CD4-positive, alpha-beta T cell (primary cell): Measurements from ENCODE around the gene SLC30A1. TPM values are rescaled to one million over a fixed set of nuclear protein-coding genes. Genes with fewer than 3 reads are reported as not detected.

Experiments
- ATAC-seq: fragments of 200-7000 bp; cut with Tn5 transposase; one replicate; pipeline ENCODE4 v1.10.0; 2022; ENCODE audit warnings: mild to moderate bottlenecking; ENCODE audit not compliant: poor library complexity
- CTCF ChIA-PET: fragments of 350-600 bp; sonication (Branson Sonifier 250); formaldehyde crosslinking; loops from one replicate; lab custom pipeline; 2021; ENCODE audit warnings: antibody characterized with exemption, inconsistent platforms; lab: Charles Lee
- POLR2A ChIA-PET: fragments of 350-600 bp; sonication (Branson Sonifier 250); formaldehyde crosslinking; loops from one replicate; lab custom pipeline; 2021; ENCODE audit warnings: antibody characterized with exemption, inconsistent platforms; lab: Charles Lee
- DNase-seq, 14 experiments: peaks; one replicate each; pipeline ENCODE4 v3.0.0-alpha.2; 2013 to 2020; ENCODE audit warnings: mixed read lengths in 2 of 14
- H3K27ac ChIP-seq, 2 donors: one replicate each; pipeline versions ENCODE4 v1.5.1 to v1.7.0; 2013; ENCODE audit warnings: low read length in 2 of 2, low read depth in 1 of 2, mild to moderate bottlenecking in 1 of 2
- H3K27me3 ChIP-seq, 2 experiments: 1 replicate in 1 of 2; 2 replicates in 1 of 2; pipeline versions ENCODE4 v1.6.1 to v1.7.0; 2013; ENCODE audit warnings: low read length in 2 of 2, control low read depth in 1 of 2, mild to moderate bottlenecking in 1 of 2, moderate library complexity in 1 of 2; ENCODE audit not compliant: insufficient read depth in 2 of 2, control insufficient read depth in 1 of 2
- H3K36me3 ChIP-seq: one replicate; pipeline ENCODE4 v1.6.1; 2013; ENCODE audit warnings: low read length, control low read depth; ENCODE audit not compliant: insufficient read depth
- H3K4me1 ChIP-seq: one replicate; pipeline ENCODE4 v1.6.1; 2013; ENCODE audit warnings: low read length, control low read depth; ENCODE audit not compliant: insufficient read depth
- H3K4me3 ChIP-seq: one replicate; pipeline ENCODE4 v1.5.1; 2013; ENCODE audit warnings: mild to moderate bottlenecking, low read length, moderate library complexity
- H3K9me3 ChIP-seq, 2 experiments: 1 replicate in 1 of 2; 2 replicates in 1 of 2; pipeline versions ENCODE4 v1.6.1 to v1.7.0; 2013; ENCODE audit warnings: low read length in 2 of 2, mild to moderate bottlenecking in 2 of 2, control low read depth in 1 of 2, moderate library complexity in 1 of 2; ENCODE audit not compliant: control insufficient read depth in 1 of 2, insufficient read depth in 1 of 2
- H3K27ac Mint-ChIP-seq: one replicate; pipeline ENCODE4 v1.8.0; 2020; ENCODE audit warnings: mixed read lengths
- H3K27me3 Mint-ChIP-seq: one replicate; pipeline ENCODE4 v1.8.0; 2021; ENCODE audit warnings: mixed read lengths
- H3K36me3 Mint-ChIP-seq: one replicate; pipeline ENCODE4 v1.8.0; 2021; ENCODE audit warnings: low read depth, mixed read lengths
- H3K4me1 Mint-ChIP-seq: one replicate; pipeline ENCODE4 v1.8.0; 2021; ENCODE audit warnings: low read depth, mixed read lengths
- H3K4me3 Mint-ChIP-seq: one replicate; pipeline ENCODE4 v1.8.0; 2020; ENCODE audit warnings: mild to moderate bottlenecking, mixed read lengths
- H3K9me3 Mint-ChIP-seq: one replicate; pipeline ENCODE4 v1.8.0; 2020; ENCODE audit warnings: mixed read lengths
- intact Hi-C, 2 experiments: fragments of 100-400 bp; cut with DNase I in 1 of 2; cut with micrococcal nuclease in 1 of 2; formaldehyde crosslinking; loops; one replicate each; pipeline versions ENCODE4 v1.15.1 to v1.9.0; 2023 to 2025; cut with DNase I, micrococcal nuclease
- total RNA-seq, 174 experiments: library from RNA in 2 of 174; stranded (reverse) in 2 of 174; gene quantifications; one replicate each; pipeline ENCODE4 v1.2.3 and lab custom pipeline; 2021 to 2026
- TF ChIP-seq, protein P1 (sequence below): fragments of 200-600 bp; IDR thresholded peaks from one replicate; pipeline ENCODE4 v1.8.0; 2022; ENCODE audit warnings: antibody characterized with exemption, mild to moderate bottlenecking

SLC30A1 gene
- total RNA-seq, 2 experiments from 2014 or later: 6.0 TPM

DNA sequence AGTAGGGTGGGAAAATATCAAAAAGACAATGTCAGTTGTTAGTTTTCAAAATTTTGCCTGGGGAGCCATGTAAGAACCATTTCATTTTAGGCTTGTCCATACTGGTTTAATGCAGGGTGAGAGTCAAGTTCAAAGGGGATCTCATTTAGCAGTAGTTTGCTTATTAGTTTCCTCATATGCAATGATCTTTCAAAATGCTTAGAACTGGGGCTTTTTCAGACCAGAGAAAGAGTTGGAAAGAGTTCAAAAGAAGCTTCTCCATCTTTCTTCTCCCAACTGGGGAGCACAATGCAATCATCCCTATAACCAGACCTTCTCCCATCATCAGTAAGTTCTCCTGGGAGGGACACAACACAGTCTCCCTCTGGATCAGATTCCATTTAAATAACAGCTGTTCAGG is 16.5 kb upstream of the SLC30A1 start:
- no peak overlapping the region for H3K27ac ChIP-seq
- Mint-ChIP-seq H3K9me3 (no peaks in the 10 kb centered on the region), H3K27me3 (no peaks in the 10 kb centered on the region), H3K27ac (no peak overlapping the region), H3K4me1 (peaks cover 4% of the 10 kb centered on the region), H3K4me3 (no peak overlapping the region), H3K36me3 (no peaks in the 10 kb centered on the region)
- ChIA-PET POLR2A (no interaction called here), CTCF (interaction anchor here (0.5 kb wide), 1 partner anchor 1569 kb away, joined by 3 read pairs; no protein-coding TSS in a partner anchor)
- TF ChIP-seq, protein P1, sequence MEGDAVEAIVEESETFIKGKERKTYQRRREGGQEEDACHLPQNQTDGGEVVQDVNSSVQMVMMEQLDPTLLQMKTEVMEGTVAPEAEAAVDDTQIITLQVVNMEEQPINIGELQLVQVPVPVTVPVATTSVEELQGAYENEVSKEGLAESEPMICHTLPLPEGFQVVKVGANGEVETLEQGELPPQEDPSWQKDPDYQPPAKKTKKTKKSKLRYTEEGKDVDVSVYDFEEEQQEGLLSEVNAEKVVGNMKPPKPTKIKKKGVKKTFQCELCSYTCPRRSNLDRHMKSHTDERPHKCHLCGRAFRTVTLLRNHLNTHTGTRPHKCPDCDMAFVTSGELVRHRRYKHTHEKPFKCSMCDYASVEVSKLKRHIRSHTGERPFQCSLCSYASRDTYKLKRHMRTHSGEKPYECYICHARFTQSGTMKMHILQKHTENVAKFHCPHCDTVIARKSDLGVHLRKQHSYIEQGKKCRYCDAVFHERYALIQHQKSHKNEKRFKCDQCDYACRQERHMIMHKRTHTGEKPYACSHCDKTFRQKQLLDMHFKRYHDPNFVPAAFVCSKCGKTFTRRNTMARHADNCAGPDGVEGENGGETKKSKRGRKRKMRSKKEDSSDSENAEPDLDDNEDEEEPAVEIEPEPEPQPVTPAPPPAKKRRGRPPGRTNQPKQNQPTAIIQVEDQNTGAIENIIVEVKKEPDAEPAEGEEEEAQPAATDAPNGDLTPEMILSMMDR: no peak
- ATAC-seq: no peak
- H3K36me3 ChIP-seq: no peaks in the 10 kb centered on the region
- intact Hi-C loops: no loop called here
- no peak overlapping the region for H3K4me3 ChIP-seq
- no peak for DNase-seq
- H3K27me3 ChIP-seq: no peaks in the 10 kb centered on the region
- peaks cover 7% of the 10 kb centered on the region for H3K4me1 ChIP-seq
- no peaks in the 10 kb centered on the region for H3K9me3 ChIP-seq

DNA sequence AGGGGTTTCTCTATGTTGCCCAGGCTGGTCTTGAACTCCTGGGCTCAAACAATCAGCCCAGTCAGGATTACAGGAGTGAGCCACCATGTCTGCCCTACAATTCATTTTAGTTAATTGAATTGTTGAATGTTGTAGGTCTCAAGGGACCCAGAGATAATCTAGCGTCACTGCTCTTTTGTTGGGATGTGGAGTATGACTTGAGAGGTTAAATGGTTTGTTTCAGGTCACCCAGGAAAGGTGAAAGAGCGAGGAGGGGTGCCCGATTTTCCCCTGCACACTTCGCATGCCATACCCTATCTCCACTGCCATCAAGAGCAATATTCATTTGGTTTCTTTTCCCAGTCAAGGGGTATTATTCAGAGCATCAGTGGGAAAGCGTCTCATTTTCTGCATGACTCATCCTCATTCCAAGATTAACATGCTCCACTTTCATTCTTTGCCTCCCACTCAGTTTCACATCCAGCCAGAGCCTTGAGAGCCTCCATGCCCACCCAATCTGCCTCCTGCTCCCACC is 13.1 kb upstream of the SLC30A1 start:
- DNase-seq (no peak), ATAC-seq (no peak)
- no peaks in the 10 kb centered on the region for H3K9me3 ChIP-seq
- TF ChIP-seq, protein P1: no peak
- no peak overlapping the region for H3K27ac ChIP-seq
- no peaks in the 10 kb centered on the region for H3K9me3 Mint-ChIP-seq
- POLR2A ChIA-PET: no interaction called here
- CTCF ChIA-PET: no interaction called here
- no peaks in the 10 kb centered on the region for H3K4me1 ChIP-seq
- H3K27ac Mint-ChIP-seq: no peak overlapping the region
- no peaks in the 10 kb centered on the region for H3K27me3 ChIP-seq
- H3K4me1 Mint-ChIP-seq: no peaks in the 10 kb centered on the region
- no peak overlapping the region for H3K4me3 Mint-ChIP-seq
- H3K36me3 ChIP-seq: no peaks in the 10 kb centered on the region
- no peak overlapping the region for H3K4me3 ChIP-seq
- H3K36me3 Mint-ChIP-seq: no peaks in the 10 kb centered on the region
- intact Hi-C loops: no loop called here
- no peaks in the 10 kb centered on the region for H3K27me3 Mint-ChIP-seq

DNA sequence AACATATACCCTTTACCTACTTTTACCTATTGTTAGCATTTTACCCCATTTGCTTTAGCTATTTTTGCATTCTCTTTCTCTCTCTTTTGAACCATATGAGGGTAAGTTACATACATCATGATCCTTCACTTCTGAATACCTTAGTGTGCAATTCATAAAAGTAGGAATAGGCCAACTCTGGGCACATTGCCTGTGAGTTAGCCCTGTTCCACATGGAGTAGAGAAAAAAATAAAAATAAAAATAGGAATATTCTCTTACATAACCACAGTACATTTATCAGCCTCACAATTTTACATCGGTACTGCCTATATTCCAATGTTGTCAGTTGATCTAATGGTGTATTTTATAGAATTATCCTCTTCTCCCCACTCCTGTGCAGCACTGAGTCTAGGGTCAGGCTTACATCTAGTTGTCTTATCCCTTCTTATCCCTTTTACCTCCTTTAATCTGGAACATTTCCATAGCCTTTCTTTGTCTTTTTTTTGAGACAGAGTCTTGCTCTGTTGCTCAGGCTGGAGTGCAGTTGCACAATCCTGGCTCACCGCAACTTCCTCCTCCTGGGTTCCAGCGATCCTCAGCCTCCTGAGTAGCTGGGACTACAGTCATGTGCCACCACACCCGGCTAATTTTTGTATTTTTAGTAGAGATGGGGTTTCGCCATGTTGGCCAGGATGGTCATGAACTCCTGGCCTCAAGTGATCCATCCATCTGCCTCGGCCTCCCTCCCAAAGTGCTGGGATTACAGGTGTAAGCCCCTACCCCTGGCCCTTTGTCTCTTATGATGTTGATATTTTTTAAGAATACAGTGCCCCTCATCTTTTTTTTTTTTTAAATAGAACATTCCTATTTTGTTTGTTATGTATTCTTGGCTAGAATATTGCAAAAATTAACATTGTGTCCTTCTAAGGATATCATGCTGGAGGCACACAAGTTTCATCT is 11.1 kb upstream of the SLC30A1 start:
- no peak overlapping the region for H3K4me3 ChIP-seq
- H3K36me3 ChIP-seq: no peaks in the 10 kb centered on the region
- TF ChIP-seq, protein P1: no peak
- no peaks in the 10 kb centered on the region for H3K36me3 Mint-ChIP-seq
- H3K4me1 ChIP-seq: no peaks in the 10 kb centered on the region
- H3K27me3 Mint-ChIP-seq: no peaks in the 10 kb centered on the region
- POLR2A ChIA-PET: interaction anchor here (1.9 to 2.3 kb wide), 2 partner anchors 10 to 16 kb away, joined by 5 to 6 read pairs; no protein-coding TSS in a partner anchor
- peak in 3 of 14 experiments; percentile 32 to 68 (median 58) for DNase-seq
- ATAC-seq: no peak
- H3K4me3 Mint-ChIP-seq: no peak overlapping the region
- no peaks in the 10 kb centered on the region for H3K27me3 ChIP-seq
- H3K4me1 Mint-ChIP-seq: no peaks in the 10 kb centered on the region
- H3K27ac Mint-ChIP-seq: no peak overlapping the region
- H3K9me3 ChIP-seq: no peaks in the 10 kb centered on the region
- no peak overlapping the region for H3K27ac ChIP-seq
- intact Hi-C loops: loop anchor here in 1 of 2 experiments (10.0 kb wide), 1 partner anchor 975 kb away; no protein-coding TSS in a partner anchor
- no peaks in the 10 kb centered on the region for H3K9me3 Mint-ChIP-seq
- CTCF ChIA-PET: no interaction called here
